Endodermal cell (in vitro differentiated cells): Measurements from ENCODE around the gene EIF3B. TPM values are rescaled to one million over a fixed set of nuclear protein-coding genes. Genes with fewer than 3 reads are reported as not detected.

Source experiments
- DNase-seq: peaks from one replicate; pipeline ENCODE4 v3.0.0-alpha.2; 2017
- H3K27ac ChIP-seq: 2 replicates; pipeline ENCODE4 v1.5.1; 2013; ENCODE audit warnings: mild to moderate bottlenecking, low read depth, low read length, moderate library complexity
- H3K27me3 ChIP-seq: 2 replicates; pipeline ENCODE4 v1.6.1; 2013; ENCODE audit warnings: mild to moderate bottlenecking, low read length, moderate library complexity; ENCODE audit not compliant: insufficient read depth, control insufficient read depth, poor library complexity, severe bottlenecking
- H3K36me3 ChIP-seq: 2 replicates; pipeline ENCODE4 v1.7.0; 2013; ENCODE audit warnings: mild to moderate bottlenecking, low read length, moderate library complexity; ENCODE audit not compliant: control insufficient read depth, insufficient read depth
- H3K4me1 ChIP-seq: one replicate; pipeline ENCODE4 v1.7.0; 2013; ENCODE audit warnings: low read length; ENCODE audit not compliant: control insufficient read depth, insufficient read depth
- H3K4me3 ChIP-seq: 2 replicates; pipeline ENCODE4 v1.5.1; 2013; ENCODE audit warnings: mild to moderate bottlenecking, low read length, moderate library complexity
- H3K9ac ChIP-seq: 2 replicates; pipeline ENCODE4 v1.6.1; 2013; ENCODE audit warnings: mild to moderate bottlenecking, low read length, moderate library complexity; ENCODE audit not compliant: poor library complexity, severe bottlenecking; ENCODE audit errors: extremely low read depth
- H3K9me3 ChIP-seq: 2 replicates; pipeline ENCODE4 v1.6.1; 2013; ENCODE audit warnings: mild to moderate bottlenecking, low read length, moderate library complexity; ENCODE audit not compliant: control insufficient read depth
- H3K27ac Mint-ChIP-seq: 2 replicates; pipeline ENCODE4 v1.8.0; 2020; ENCODE audit warnings: mixed read lengths
- H3K27me3 Mint-ChIP-seq: 2 replicates; pipeline ENCODE4 v1.8.0; 2021; ENCODE audit warnings: mild to moderate bottlenecking, mixed read lengths; ENCODE audit not compliant: insufficient read depth
- H3K36me3 Mint-ChIP-seq: 2 replicates; pipeline ENCODE4 v1.8.0; 2020; ENCODE audit warnings: low read depth, mixed read lengths
- H3K4me1 Mint-ChIP-seq: 2 replicates; pipeline ENCODE4 v1.8.0; 2020; ENCODE audit warnings: mixed read lengths
- H3K4me3 Mint-ChIP-seq: 2 replicates; pipeline ENCODE4 v1.8.0; 2020; ENCODE audit warnings: mild to moderate bottlenecking, moderate library complexity, mixed read lengths
- H3K9me3 Mint-ChIP-seq: 2 replicates; pipeline ENCODE4 v1.8.0; 2020; ENCODE audit warnings: mild to moderate bottlenecking, mixed read lengths
- CTCF ChIP-seq: fragments of 200-600 bp; sonication (generic); conservative IDR thresholded peaks from 2 replicates; pipeline ENCODE4 v1.5.0; 2021; ENCODE audit warnings: antibody characterized with exemption, mild to moderate bottlenecking
- WGBS, 2 experiments: methylation state at CpG; one replicate each; pipeline versions ENCODE4 v1.1.5 to v1.1.7; 2013; ENCODE audit warnings: missing lambda C conversion rate in 2 of 2, mixed read lengths in 1 of 2; ENCODE audit not compliant: insufficient coverage in 1 of 2, insufficient read length in 1 of 2; 5-methylcytosine and 5-hydroxymethylcytosine counted together
- total RNA-seq, 2 donors: library from RNA; stranded (reverse); fragmentation: NEBNext Ultra II Directional in 1 of 2; extraction: Animal tissue kit (Norgen Biotek cat#: 25700) in 1 of 2; gene quantifications; 2 replicates in 1 of 2; 3 replicates in 1 of 2; pipeline ENCODE4 v1.2.1, GENCODE V29; 2021

Gene EIF3B
- total RNA-seq, 2 donors from 2014 or later, result 172 to 220 TPM

- no peak overlapping the region for H3K27ac ChIP-seq
- Mint-ChIP-seq H3K27ac (no peak overlapping the region), H3K9me3 (no peaks in the 10 kb centered on the region), H3K36me3 (peaks cover 66% of the 10 kb centered on the region), H3K27me3 (no peaks in the 10 kb centered on the region), H3K4me1 (no peaks in the 10 kb centered on the region), H3K4me3 (no peak overlapping the region)
- no peak overlapping the region for H3K9ac ChIP-seq
- peaks cover 64% of the 10 kb centered on the region for H3K36me3 ChIP-seq
- 96 to 98% methylated on average over 33 to 34 of the region's 34 CpGs for WGBS, 2 experiments
- no peaks in the 10 kb centered on the region for H3K9me3 ChIP-seq
- H3K27me3 ChIP-seq, result no peaks in the 10 kb centered on the region
- no peaks in the 10 kb centered on the region for H3K4me1 ChIP-seq
- TF ChIP-seq CTCF, result no peak
- no peak for DNase-seq
- H3K4me3 ChIP-seq, result no peak overlapping the region
These were observed 25.3 kb downstream of the EIF3B start for GRCh38 chr7:2379821-2380450.

GRCh38 chr7:2380461-2380860, 25.8 kb downstream of the EIF3B start:
- Mint-ChIP-seq H3K4me1 (no peaks in the 10 kb centered on the region), H3K27ac (no peak overlapping the region), H3K4me3 (no peak overlapping the region), H3K36me3 (peaks cover 63% of the 10 kb centered on the region), H3K27me3 (no peaks in the 10 kb centered on the region), H3K9me3 (no peaks in the 10 kb centered on the region)
- Histone ChIP-seq H3K27me3 (no peaks in the 10 kb centered on the region), H3K27ac (no peak overlapping the region), H3K9me3 (no peaks in the 10 kb centered on the region), H3K36me3 (peaks cover 59% of the 10 kb centered on the region), H3K4me3 (no peak overlapping the region), H3K9ac (no peak overlapping the region), H3K4me1 (no peaks in the 10 kb centered on the region)
- TF ChIP-seq CTCF, result no peak
- DNase-seq, result no peak
- WGBS, 2 experiments, result 97 to 98% methylated on average over 23 of the region's 23 CpGs

GRCh38 chr7:2381227-2381626, 26.6 kb downstream of the EIF3B start:
- Histone ChIP-seq H3K9ac (no peak overlapping the region), H3K27me3 (no peaks in the 10 kb centered on the region), H3K4me3 (no peak overlapping the region), H3K27ac (peak overlapping the region; percentile 18), H3K36me3 (peaks cover 51% of the 10 kb centered on the region), H3K9me3 (no peaks in the 10 kb centered on the region), H3K4me1 (no peaks in the 10 kb centered on the region)
- Mint-ChIP-seq H3K4me1 (no peaks in the 10 kb centered on the region), H3K36me3 (peaks cover 55% of the 10 kb centered on the region), H3K4me3 (no peak overlapping the region), H3K27me3 (no peaks in the 10 kb centered on the region), H3K27ac (no peak overlapping the region), H3K9me3 (no peaks in the 10 kb centered on the region)
- no peak for DNase-seq
- TF ChIP-seq CTCF, result no peak
- WGBS, 2 experiments, result 90 to 95% methylated on average over 5 of the region's 5 CpGs
